T1000 (cell line): ENCODE measurements around the gene ECPAS.
A peak's percentile ranks its signal among the peaks of the same experiment; 100 is the strongest.
"Not testable (repeated sequence)": the region's sequence is repeated elsewhere in the genome, so short reads cannot be mapped to it uniquely, and the experiment has no call there.

Experiments
- DNase-seq: peaks from one replicate; lab custom pipeline; 2025; ENCODE audit warnings: mixed read lengths; lab: John Stamatoyannopoulos, UW

ECPAS gene

GRCh38 chr9:111423389-111423788 is 60.8 kb downstream of the ECPAS start:
- no peak for DNase-seq

GRCh38 chr9:111414406-111414805 is 69.8 kb downstream of the ECPAS start:
- DNase-seq, result no peak

GRCh38 chr9:111413996-111414395 is 70.2 kb downstream of the ECPAS start:
- no peak for DNase-seq

- DNase-seq, result no peak
These were observed 71.9 kb downstream of the ECPAS start for GRCh38 chr9:111412280-111412679.

- no peak for DNase-seq
These were observed 72.9 kb downstream of the ECPAS start for GRCh38 chr9:111411266-111411665.

GRCh38 chr9:111407813-111408212 is 76.4 kb downstream of the ECPAS start:
- no peak for DNase-seq

GRCh38 chr9:111405701-111406100 is 78.5 kb downstream of the ECPAS start:
- DNase-seq, result no peak

GRCh38 chr9:111401486-111401885 is 82.7 kb downstream of the ECPAS start:
- DNase-seq, result not testable (repeated sequence)

- DNase-seq, result no peak
These were observed 83.7 kb downstream of the ECPAS start for GRCh38 chr9:111400564-111400898.

- no peak for DNase-seq
These were observed 84.2 kb downstream of the ECPAS start for GRCh38 chr9:111399772-111400563.

- DNase-seq, result no peak
These were observed 84.9 kb downstream of the ECPAS start for GRCh38 chr9:111399211-111399739.

- no peak for DNase-seq
These were observed 90.2 kb downstream of the ECPAS start for GRCh38 chr9:111393971-111394370.

GRCh38 chr9:111389406-111389805 is 94.8 kb downstream of the ECPAS start:
- no peak for DNase-seq

GRCh38 chr9:111386386-111386785 is 97.8 kb downstream of the ECPAS start:
- DNase-seq, result no peak

GRCh38 chr9:111381006-111381405 is 103.2 kb downstream of the ECPAS start:
- DNase-seq, result no peak

- DNase-seq, result no peak
These were observed 108.2 kb downstream of the ECPAS start for GRCh38 chr9:111375817-111376564.

GRCh38 chr9:111375062-111375461 is 109.1 kb downstream of the ECPAS start:
- DNase-seq, result no peak

GRCh38 chr9:111372297-111372696 is 111.9 kb downstream of the ECPAS start:
- no peak for DNase-seq

- DNase-seq, result no peak
These were observed 117.2 kb downstream of the ECPAS start for GRCh38 chr9:111366978-111367377.

GRCh38 chr9:111362526-111362925 is 121.7 kb downstream of the ECPAS start:
- DNase-seq, result no peak

GRCh38 chr9:111360881-111361280 is 123.3 kb downstream of the ECPAS start:
- DNase-seq, result no peak

GRCh38 chr9:111356481-111357244 is 127.5 kb downstream of the ECPAS start:
- DNase-seq, result peak; percentile 43
